ENCODE results near the gene DDAH2. TPM values are rescaled to one million over a fixed set of nuclear protein-coding genes. Genes with fewer than 3 reads are reported as not detected.

DDAH2 gene
- total RNA-seq, 1 experiment from 2014 or later, result 43.4 TPM

DNA sequence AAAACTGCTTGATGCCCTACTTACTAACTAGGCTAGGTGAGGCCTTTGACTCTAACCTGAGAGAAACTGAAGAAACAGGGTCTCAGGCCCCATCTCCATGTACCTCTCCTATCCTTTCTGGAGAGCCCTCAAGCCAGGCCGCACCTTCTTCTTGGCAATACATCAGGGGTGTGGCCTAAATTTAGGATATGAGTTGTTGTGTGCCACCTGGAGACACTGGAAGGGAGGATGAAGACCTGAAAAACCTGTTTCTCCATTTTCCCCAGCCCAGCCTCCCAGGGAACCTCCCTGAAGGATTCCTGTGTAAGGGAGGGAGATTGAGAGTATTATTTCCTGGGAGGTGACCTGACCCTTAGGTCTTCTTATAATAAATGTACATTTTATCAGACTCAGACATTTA is 10.8 kb downstream of the DDAH2 start (continued):
- TF ChIP-seq RAD21 (IDR thresholded peaks at IDR 0.05; ENCODE audit: low read depth), result no peak; the same call in 1 of the 2 replicates

DNA sequence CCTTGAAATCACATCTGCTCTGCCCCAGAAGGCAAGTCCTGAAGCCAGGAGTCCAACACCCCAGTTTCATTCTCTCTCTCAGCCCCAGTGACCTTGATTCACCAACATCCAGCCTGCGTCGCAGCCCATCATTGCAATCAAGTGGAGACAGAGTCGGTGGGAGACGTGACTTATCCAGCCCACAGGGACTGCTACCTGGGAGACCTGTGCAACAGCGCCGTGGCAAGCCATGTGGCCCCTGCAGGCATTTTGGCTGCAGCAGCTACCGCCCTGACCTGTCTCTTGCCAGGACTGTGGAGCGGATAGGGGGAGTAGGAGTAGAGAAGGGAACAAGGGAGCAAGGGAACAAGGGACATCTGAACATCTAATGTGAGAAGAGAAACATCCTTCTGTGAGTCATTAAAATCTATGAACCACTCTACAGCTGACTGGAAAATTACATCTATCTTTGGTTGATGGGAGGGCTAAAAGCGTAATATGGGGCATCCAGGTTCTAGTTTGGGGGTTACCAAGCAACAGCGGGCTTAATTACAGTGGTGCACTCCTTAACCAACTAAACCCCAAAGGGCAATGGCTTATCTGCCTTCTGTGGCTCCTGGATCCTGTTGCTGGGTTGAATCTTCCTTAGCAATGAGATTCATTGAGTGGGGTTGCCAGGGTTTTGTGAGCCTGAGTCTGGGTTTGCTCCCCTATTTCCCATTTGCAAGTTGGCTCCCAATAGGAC is 11.4 kb downstream of the DDAH2 start:
- no peaks in the 10 kb centered on the region for H4K20me1 ChIP-seq (ENCODE audit: insufficient read depth)
- peaks cover 39 to 54% of the 10 kb centered on the region in 2 experiments for H3K4me1 ChIP-seq (ENCODE audit: control insufficient read depth in 1 of 2, insufficient read depth in 2 of 2, low read length in 2 of 2)
- intact Hi-C loops (cut with micrococcal nuclease), result no loop called here
- TF ChIP-seq, protein P1, sequence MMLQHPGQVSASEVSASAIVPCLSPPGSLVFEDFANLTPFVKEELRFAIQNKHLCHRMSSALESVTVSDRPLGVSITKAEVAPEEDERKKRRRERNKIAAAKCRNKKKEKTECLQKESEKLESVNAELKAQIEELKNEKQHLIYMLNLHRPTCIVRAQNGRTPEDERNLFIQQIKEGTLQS (IDR thresholded peaks at IDR 0.05), result no peak
- TF ChIP-seq, protein P2, sequence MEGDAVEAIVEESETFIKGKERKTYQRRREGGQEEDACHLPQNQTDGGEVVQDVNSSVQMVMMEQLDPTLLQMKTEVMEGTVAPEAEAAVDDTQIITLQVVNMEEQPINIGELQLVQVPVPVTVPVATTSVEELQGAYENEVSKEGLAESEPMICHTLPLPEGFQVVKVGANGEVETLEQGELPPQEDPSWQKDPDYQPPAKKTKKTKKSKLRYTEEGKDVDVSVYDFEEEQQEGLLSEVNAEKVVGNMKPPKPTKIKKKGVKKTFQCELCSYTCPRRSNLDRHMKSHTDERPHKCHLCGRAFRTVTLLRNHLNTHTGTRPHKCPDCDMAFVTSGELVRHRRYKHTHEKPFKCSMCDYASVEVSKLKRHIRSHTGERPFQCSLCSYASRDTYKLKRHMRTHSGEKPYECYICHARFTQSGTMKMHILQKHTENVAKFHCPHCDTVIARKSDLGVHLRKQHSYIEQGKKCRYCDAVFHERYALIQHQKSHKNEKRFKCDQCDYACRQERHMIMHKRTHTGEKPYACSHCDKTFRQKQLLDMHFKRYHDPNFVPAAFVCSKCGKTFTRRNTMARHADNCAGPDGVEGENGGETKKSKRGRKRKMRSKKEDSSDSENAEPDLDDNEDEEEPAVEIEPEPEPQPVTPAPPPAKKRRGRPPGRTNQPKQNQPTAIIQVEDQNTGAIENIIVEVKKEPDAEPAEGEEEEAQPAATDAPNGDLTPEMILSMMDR (IDR thresholded peaks at IDR 0.05 in 2 of 3, conservative IDR thresholded peaks at IDR 0.05 in 1 of 3; ENCODE audit: borderline replicate concordance in 1 of 3, insufficient read depth in 1 of 3, low read depth in 2 of 3, low read length in 2 of 3), result peak in 2 of 3 experiments; percentile 13 to 40; a peak in 2 of 6 replicates
- CTCF ChIA-PET, result no interaction called here
- DNase-seq (ENCODE audit: low read depth, low spot score) (no peak), ATAC-seq (peak; percentile 44)
- no TSS peak for BruUV-seq (replicated peaks)
- RAD21 ChIA-PET (ENCODE audit: low non-redundant PET in 1 of 2, low total read pairs in 2 of 2, uncharacterized antibody in 2 of 2, unreplicated experiment in 2 of 2), result no interaction called here
- no peak overlapping the region; the same call in 1 of the 2 replicates for H3K27ac ChIP-seq (ENCODE audit: low read depth, low read length)
- H3K27me3 ChIP-seq (ENCODE audit: insufficient read depth, low read length), result no peaks in the 10 kb centered on the region
- no peaks in the 10 kb centered on the region for H3K36me3 ChIP-seq (ENCODE audit: control insufficient read depth in 1 of 2, insufficient read depth in 2 of 2, low read length in 2 of 2)
- POLR2A ChIA-PET, result no interaction called here
- H3K4me3 ChIP-seq (replicated peaks in 1 of 2; ENCODE audit: low read depth in 1 of 2, low read length in 2 of 2), result peak overlapping the region in 1 of 2 experiments; percentile 14; a peak in 2 of 4 replicates
- H2AFZ ChIP-seq (ENCODE audit: low read depth, low read length, poor library complexity, severe bottlenecking), result no peak overlapping the region
- no peak overlapping the region for H3K9ac ChIP-seq (ENCODE audit: low read length)
- H3K9me3 ChIP-seq (ENCODE audit: control insufficient read depth in 1 of 2, insufficient read depth in 1 of 2, low read depth in 1 of 2, low read length in 2 of 2), result no peaks in the 10 kb centered on the region
- peak overlapping the region; percentile 68 for H3K4me2 ChIP-seq (ENCODE audit: low read length)
- no peaks in the 10 kb centered on the region for H3K9me2 ChIP-seq (ENCODE audit: insufficient read depth)
- no peaks in the 10 kb centered on the region for H3K79me2 ChIP-seq (ENCODE audit: insufficient read depth, low read length)
